Adrenal gland (tissue), 5 donors: Measurements from ENCODE around the gene IDH2.

Experiments used
- POLR2A ChIP-seq, 2 donors: fragments of 450-650 bp; IDR thresholded peaks; one replicate each; pipeline ENCODE4 v1.6.1; 2017; ENCODE audit warnings: antibody characterized with exemption in 2 of 2, mild to moderate bottlenecking in 2 of 2, moderate library complexity in 1 of 2
- TF ChIP-seq, protein P1 (sequence below), 6 experiments: fragments of 450-650 bp in 4 of 6; fragments of 200-600 bp in 2 of 6; sonication (generic) in 1 of 6; IDR thresholded peaks; 1 replicate in 5 of 6; 2 replicates in 1 of 6; pipeline versions ENCODE4 v1.5.1 to v1.8.0; 2016 to 2021; ENCODE audit warnings: antibody characterized with exemption in 6 of 6, mild to moderate bottlenecking in 2 of 6, moderate library complexity in 1 of 6
- donor health status: DM: no; HTN: no; CAD: no.

DNA sequence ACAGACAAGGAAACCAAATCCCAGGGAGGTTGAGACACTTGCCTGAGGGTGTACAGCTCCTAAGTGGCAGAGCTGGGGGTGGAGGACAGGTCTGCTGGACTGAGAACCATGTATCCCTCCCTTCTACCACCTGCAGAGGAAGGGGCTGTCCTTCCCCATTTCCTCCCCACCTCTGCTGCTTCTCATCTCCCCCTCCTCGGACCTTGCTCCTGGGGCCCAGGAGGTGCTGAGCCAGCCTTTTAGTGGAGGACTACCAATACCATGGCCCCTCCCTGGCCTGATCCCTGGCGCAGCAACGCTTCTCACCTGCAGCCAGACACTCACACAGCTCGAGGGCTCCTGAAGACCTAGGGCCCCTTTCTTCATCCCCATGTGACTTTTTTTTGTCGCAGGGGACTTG, 50.4 kb downstream of the IDH2 start:
- TF ChIP-seq, protein P1, sequence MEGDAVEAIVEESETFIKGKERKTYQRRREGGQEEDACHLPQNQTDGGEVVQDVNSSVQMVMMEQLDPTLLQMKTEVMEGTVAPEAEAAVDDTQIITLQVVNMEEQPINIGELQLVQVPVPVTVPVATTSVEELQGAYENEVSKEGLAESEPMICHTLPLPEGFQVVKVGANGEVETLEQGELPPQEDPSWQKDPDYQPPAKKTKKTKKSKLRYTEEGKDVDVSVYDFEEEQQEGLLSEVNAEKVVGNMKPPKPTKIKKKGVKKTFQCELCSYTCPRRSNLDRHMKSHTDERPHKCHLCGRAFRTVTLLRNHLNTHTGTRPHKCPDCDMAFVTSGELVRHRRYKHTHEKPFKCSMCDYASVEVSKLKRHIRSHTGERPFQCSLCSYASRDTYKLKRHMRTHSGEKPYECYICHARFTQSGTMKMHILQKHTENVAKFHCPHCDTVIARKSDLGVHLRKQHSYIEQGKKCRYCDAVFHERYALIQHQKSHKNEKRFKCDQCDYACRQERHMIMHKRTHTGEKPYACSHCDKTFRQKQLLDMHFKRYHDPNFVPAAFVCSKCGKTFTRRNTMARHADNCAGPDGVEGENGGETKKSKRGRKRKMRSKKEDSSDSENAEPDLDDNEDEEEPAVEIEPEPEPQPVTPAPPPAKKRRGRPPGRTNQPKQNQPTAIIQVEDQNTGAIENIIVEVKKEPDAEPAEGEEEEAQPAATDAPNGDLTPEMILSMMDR (IDR thresholded peaks at IDR 0.05): no peak
- TF ChIP-seq POLR2A (IDR thresholded peaks at IDR 0.05): no peak
